HG02943 (cell line): ENCODE data around the gene TMOD1.

Experiments used
- ATAC-seq: cut with Tn5 transposase; IDR thresholded peaks from one replicate; pipeline ENCODE4 v1.9.1; 2021; ENCODE audit warnings: mild to moderate bottlenecking, low read depth, moderate library complexity; ENCODE audit not compliant: unreplicated experiment

Gene TMOD1

GRCh38 chr9:97515662-97516061, 14.2 kb downstream of the TMOD1 start:
- no peak for ATAC-seq

GRCh38 chr9:97516111-97516510, 14.6 kb downstream of the TMOD1 start:
- no peak for ATAC-seq

GRCh38 chr9:97517331-97518089, 16.0 kb downstream of the TMOD1 start:
- no peak for ATAC-seq

GRCh38 chr9:97518166-97518908, 16.9 kb downstream of the TMOD1 start:
- ATAC-seq, result no peak

GRCh38 chr9:97518909-97519307, 17.4 kb downstream of the TMOD1 start:
- no peak for ATAC-seq

GRCh38 chr9:97519441-97519970, 18.0 kb downstream of the TMOD1 start:
- no peak for ATAC-seq

- ATAC-seq, result no peak
Observed at GRCh38 chr9:97521576-97522333, 20.3 kb downstream of the TMOD1 start.

- no peak for ATAC-seq
Observed at GRCh38 chr9:97524424-97524823, 23.0 kb downstream of the TMOD1 start.

- ATAC-seq, result no peak
Observed at GRCh38 chr9:97525451-97525850, 24.0 kb downstream of the TMOD1 start.

- ATAC-seq, result no peak
Observed at GRCh38 chr9:97526895-97527575, 25.6 kb downstream of the TMOD1 start.

GRCh38 chr9:97527626-97528528, 26.4 kb downstream of the TMOD1 start:
- ATAC-seq, result no peak

- ATAC-seq, result no peak
Observed at GRCh38 chr9:97528529-97529230, 27.2 kb downstream of the TMOD1 start.

GRCh38 chr9:97529363-97530076, 28.1 kb downstream of the TMOD1 start:
- no peak for ATAC-seq

- ATAC-seq, result no peak
Observed at GRCh38 chr9:97531888-97532376, 30.5 kb downstream of the TMOD1 start.

GRCh38 chr9:97534185-97534584, 32.7 kb downstream of the TMOD1 start:
- ATAC-seq, result no peak

- no peak for ATAC-seq
Observed at GRCh38 chr9:97534961-97535594, 33.6 kb downstream of the TMOD1 start.

- ATAC-seq, result no peak
Observed at GRCh38 chr9:97535771-97536170, 34.3 kb downstream of the TMOD1 start.

- no peak for ATAC-seq
Observed at GRCh38 chr9:97536480-97536879, 35.0 kb downstream of the TMOD1 start.
